GM10266 (cell line): ENCODE data around the gene SEC14L6.
"Not testable (repeated sequence)": the region's sequence is repeated elsewhere in the genome, so short reads cannot be mapped to it uniquely, and the experiment has no call there.

ENCODE experiments used
- DNase-seq: peaks from one replicate; pipeline ENCODE4 v3.0.0; 2012; ENCODE audit errors: extremely low spot score
- CTCF ChIP-seq: IDR thresholded peaks from 2 replicates; pipeline ENCODE4 v1.5.1; 2012; ENCODE audit warnings: mild to moderate bottlenecking, low read depth; ENCODE audit not compliant: control insufficient read depth, insufficient read depth; ENCODE audit errors: missing control alignments

The SEC14L6 gene

GRCh38 chr22:30546616-30547015 is at the start of gene SEC14L6:
SEC14L6 (minus strand) TSS chr22:30546741; CDS start chr22:30546682, 59 bp downstream.
- DNase-seq = no peak
- TF ChIP-seq CTCF = no peak

GRCh38 chr22:30596199-30596598 is 49.7 kb upstream of the SEC14L6 start:
- no peak for DNase-seq
- TF ChIP-seq CTCF = no peak

- DNase-seq = not testable (repeated sequence)
Measured at GRCh38 chr22:30592360-30592713, 45.8 kb upstream of the SEC14L6 start.

GRCh38 chr22:30591588-30592359 is 45.2 kb upstream of the SEC14L6 start, which contains the start of gene PES1:
PES1 (minus strand) TSS chr22:30591910; CDS start chr22:30591833, 77 bp downstream.
- no peak for TF ChIP-seq CTCF
- peak; percentile 97 for DNase-seq

- DNase-seq = no peak
Measured at GRCh38 chr22:30591191-30591587, 44.6 kb upstream of the SEC14L6 start.

GRCh38 chr22:30586414-30586813 is 39.9 kb upstream of the SEC14L6 start:
- DNase-seq = no peak
- no peak for TF ChIP-seq CTCF

More at GRCh38 chr22:30591191-30591587, 44.6 kb upstream of the SEC14L6 start:
- TF ChIP-seq CTCF = no peak

GRCh38 chr22:30584441-30584840 is 37.9 kb upstream of the SEC14L6 start:
- TF ChIP-seq CTCF = no peak
- DNase-seq = no peak
